ENCODE data around the gene TM9SF4.

The TM9SF4 gene

GRCh38 chr20:32215729-32216128 is 106.2 kb downstream of the TM9SF4 start:
- no peak for TF ChIP-seq CTCF (conservative IDR thresholded peaks at IDR 0.05; ENCODE audit: low read depth, low read length)
- DNase-seq (ENCODE audit: low read depth) = no peak
- no peak overlapping the region for H3K4me3 ChIP-seq (ENCODE audit: low read length)

GRCh38 chr20:32216179-32217142 is 106.9 kb downstream of the TM9SF4 start:
- no peak for DNase-seq (ENCODE audit: low read depth)

More at GRCh38 chr20:32216179-32217142, 106.9 kb downstream of the TM9SF4 start:
- no peak overlapping the region for H3K4me3 ChIP-seq (ENCODE audit: low read length)
- no peak for TF ChIP-seq CTCF (conservative IDR thresholded peaks at IDR 0.05; ENCODE audit: low read depth, low read length)
